Fibroblast of upper back skin (primary cell): Measurements from ENCODE around the gene AKIP1.

Experiments
- DNase-seq: peaks from one replicate; pipeline ENCODE4 v3.0.0-alpha.2; 2013

The AKIP1 gene

DNA sequence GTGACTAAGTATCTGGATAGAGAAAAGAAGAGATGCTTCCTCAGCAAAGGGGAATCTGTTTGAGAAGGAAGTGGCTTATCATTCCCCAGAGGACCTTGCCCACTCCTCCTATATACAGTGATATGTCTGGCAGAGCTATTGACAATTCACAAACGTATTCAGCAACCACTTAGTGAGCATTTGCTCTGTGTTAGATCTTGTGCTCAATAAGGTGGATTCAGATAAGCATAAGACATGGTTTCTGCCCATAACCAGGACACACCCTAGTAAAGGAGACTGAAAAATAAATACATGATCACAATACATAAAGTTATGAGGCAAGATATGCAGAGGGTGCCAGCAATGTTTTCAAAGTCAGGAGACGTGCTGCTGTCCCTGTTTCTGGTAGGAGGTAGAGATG is 51.9 kb downstream of the AKIP1 start:
- DNase-seq = no peak

DNA sequence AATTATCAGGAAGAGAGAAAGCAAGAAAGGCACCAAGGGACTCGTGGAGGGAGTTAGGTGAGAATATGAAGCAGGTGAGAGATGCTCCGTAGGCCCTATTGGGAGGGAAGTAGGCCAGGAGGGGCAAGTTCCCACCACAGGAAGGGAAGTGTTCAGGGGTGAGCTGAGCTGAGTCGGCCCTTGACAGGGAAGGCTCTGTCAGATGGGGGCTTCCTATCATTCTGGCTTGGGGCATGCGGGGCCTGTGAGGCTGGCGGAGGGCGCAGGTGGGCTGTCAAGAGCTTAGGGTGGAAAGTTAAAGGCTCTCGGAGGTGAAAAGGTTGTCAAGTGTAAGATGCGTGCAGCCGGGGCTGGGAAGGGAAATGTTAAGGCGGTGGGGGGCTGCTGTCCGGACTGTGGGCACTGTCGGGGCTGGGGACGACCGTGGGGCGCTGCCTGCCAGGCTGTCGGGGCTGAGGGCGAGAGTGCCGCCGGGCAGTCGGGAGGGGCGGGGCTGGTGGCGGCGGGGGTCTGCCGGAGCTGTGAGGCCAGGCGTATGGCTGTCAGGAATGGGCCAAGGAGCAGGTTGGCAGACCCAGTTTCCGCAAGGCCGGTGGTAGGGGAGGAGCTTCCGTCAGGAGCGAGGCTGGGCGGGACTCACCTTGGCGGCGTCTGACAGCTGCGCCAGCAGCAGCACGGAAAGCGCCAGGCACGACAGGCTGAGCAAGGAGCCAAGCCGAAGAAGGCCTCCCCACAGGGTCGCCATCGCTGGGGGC is 52.8 kb downstream of the AKIP1 start:
- DNase-seq = no peak

DNA sequence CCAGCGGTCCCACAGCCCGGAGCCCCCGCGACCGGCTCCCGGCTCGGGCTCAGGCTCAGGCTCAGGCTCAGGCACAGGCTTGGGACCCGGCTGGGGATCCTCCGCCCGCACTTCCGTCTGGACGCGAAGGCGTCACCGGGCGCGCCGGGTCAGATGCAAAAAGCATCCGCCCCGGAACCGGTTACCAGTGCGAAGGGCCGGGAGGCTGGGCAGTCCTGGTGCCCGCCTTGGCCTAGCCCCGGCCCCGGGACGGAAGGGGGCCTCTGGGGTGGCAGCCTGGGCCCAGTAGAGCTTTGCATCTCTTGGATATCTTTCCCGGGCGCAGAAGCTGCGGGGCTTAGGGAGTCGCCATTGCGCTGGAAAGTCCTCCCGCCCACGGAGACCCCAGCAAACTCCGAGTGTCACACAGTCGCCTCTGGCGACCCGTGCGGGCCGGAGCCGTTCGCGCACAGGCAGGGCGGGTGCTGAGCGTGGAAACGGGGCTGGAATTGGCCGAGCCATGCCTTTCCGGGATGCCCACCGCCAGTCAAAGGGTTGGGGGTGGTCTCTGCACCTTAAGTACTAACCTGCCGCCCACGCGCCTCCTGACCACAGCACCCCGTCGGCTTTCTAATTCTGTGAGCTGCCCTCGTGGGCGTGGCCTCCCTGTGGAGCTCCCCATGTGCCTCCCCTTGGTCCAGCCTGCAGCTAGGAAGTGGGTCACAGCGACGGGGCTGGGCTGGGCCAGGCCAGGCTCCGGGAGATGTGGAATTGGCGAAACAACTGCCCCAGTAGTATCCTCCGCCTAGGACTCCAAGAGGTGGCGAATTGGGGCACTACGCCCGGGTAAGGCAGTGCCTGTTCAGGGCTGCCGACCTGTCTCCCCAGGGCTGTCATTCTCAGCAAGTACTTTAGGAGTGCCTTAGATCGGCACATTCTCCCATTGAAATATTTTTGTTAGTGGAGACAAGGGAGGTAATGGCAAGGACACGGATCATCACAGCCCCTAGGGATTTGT is 53.6 kb downstream of the AKIP1 start, which contains the start of gene TMEM9B:
TMEM9B (minus strand) TSS at position 119 of the 997 bp plus-strand sequence. CDS start 129 bp downstream, outside the sequence.
- DNase-seq = peak; percentile 78

DNA sequence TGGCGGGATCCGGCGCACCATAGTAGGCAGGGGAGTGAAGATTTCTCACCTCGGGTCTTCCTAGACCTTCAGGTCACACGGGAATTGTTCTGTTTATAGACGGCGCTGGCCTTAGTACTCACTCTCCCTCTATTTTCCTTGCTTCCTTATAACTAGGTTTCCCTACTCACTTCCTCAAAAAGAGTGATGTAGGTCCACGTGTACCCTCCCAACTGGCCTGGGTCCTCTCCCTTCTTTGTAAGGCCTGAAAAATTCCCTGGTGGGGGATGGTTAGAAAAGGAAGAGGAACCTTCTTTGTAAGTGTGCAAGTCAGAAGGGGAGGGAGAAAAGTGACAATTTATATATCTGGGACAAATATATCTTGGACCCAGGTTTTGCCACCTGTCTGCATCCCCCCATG is 56.2 kb downstream of the AKIP1 start:
- no peak for DNase-seq
